ENCODE data around the gene DMBX1. TPM values are rescaled to one million over a fixed set of nuclear protein-coding genes. Genes with fewer than 3 reads are reported as not detected.

The DMBX1 gene
- 1.8 TPM for total RNA-seq

DNA sequence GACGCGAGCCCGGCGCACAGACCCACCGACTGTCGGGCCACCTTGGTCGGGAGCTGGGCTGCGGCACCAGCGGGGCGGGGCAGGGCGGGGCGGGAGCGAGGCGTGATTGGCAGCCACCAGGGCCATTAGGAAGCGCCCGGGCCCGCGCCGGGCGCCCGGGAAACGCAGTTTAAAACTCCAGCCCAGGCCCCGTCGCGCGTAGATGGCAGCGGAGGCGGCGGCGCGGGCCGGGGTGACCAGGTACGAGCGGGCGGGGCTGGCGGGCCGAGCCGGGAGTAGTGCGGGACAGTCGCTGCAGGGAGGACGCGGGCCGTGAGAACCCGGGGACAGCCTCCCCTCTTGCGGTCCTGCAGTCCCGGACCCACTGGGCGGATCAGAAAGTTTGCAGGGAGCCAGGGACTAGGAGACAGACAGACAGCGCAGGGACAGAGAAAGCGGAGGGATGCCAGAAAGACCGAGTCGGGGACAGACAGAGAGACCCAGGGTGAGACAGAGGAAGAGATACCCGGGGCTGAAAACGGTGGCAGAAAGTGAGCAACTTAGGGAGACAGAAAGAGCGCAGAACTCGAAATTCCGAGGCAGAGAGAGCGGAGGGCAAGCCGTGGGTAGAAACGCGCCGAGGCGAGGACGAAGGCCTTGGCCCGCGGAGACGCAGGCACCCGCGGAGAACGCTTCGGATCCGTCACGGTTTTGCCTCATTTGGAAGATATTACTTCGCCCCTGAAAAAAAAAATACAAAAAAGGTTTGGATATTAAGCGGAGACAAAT lies at the start of gene DMBX1:
Gene DMBX1 (plus strand): TSS at position 199 of the 768 bp plus-strand sequence. CDS start 17,175 bp downstream, outside the sequence.

Other genes with a start within 250 kb of the DMBX1 start
- 2.8 TPM for gene RAD54L, start 242.1 kb upstream of the DMBX1 start, total RNA-seq
- gene LRRC41, start 186.2 kb upstream of the DMBX1 start, total RNA-seq: 54.0 TPM
- 304 TPM for gene UQCRH, start 186.1 kb upstream of the DMBX1 start, total RNA-seq
- gene NSUN4, start 149.0 kb upstream of the DMBX1 start, total RNA-seq: 15.0 TPM
- gene FAAH, start 95.5 kb upstream of the DMBX1 start, total RNA-seq: 26.8 TPM
- 0.69 TPM for gene KNCN, start 61.8 kb downstream of the DMBX1 start, total RNA-seq
- 13.4 TPM for gene MKNK1, start 114.4 kb downstream of the DMBX1 start, total RNA-seq
- 4.2 TPM for gene MOB3C, start 127.0 kb downstream of the DMBX1 start, total RNA-seq
- 39.4 TPM for gene ATPAF1, start 178.5 kb downstream of the DMBX1 start, total RNA-seq
- gene TEX38, start 182.0 kb downstream of the DMBX1 start, total RNA-seq: not detected
- gene EFCAB14, start 229.3 kb downstream of the DMBX1 start, total RNA-seq: 25.8 TPM